ENCODE data around the gene EML6. TPM values are rescaled to one million over a fixed set of nuclear protein-coding genes. Genes with fewer than 3 reads are reported as not detected.
A peak's percentile ranks its signal among the peaks of the same experiment; 100 is the strongest.

Gene EML6
- polyA plus RNA-seq, 2 of the 4 experiments (the other 2 are of a cell fraction), result 1.4 to 1.5 TPM

DNA sequence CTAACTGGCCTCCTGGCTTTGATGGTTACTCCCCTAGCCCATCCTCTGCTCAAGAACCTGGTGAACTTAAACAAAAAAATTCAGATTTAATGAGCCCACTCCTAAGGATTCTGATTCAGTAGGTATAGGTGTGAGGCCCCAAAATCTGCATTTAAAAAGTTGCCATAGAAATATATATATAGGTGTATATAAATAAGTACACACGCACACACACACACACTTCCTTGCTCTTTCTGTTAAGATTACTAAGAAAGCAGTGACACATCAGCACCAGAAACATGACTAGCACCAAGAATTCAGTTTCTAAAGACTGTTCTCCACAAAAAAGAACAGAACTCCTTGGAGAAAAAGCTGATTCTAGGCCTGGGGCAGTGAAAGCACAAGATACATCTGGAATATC lies 17.8 kb downstream of the EML6 start:
- H3K27ac ChIP-seq, result no peak overlapping the region
- H3K4me3 ChIP-seq, result no peak overlapping the region
- ATAC-seq, result no peak
- WGBS (ENCODE audit: missing lambda C conversion rate), result 80% methylated on average over 1 of the region's 1 CpG
- DNase-seq (ENCODE audit: low read depth in 1 of 2, low spot score in 1 of 2), result no peak
- POLR2A ChIA-PET, result no interaction called here
- H3K4me1 ChIP-seq, result no peaks in the 10 kb centered on the region
- no peak overlapping the region for H3K4me2 ChIP-seq
- no peaks in the 10 kb centered on the region for H3K9me3 ChIP-seq
- FAIRE-seq, result no peak
- no peak for TF ChIP-seq SREBF2 (IDR thresholded peaks at IDR 0.05)
- no peak for TF ChIP-seq FOXS1 (CRISPR knock-in tag; IDR thresholded peaks at IDR 0.05)
- TF ChIP-seq, protein P1, sequence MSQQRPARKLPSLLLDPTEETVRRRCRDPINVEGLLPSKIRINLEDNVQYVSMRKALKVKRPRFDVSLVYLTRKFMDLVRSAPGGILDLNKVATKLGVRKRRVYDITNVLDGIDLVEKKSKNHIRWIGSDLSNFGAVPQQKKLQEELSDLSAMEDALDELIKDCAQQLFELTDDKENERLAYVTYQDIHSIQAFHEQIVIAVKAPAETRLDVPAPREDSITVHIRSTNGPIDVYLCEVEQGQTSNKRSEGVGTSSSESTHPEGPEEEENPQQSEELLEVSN (IDR thresholded peaks at IDR 0.05; ENCODE audit: borderline replicate concordance, low read depth), result no peak
- no peak for TF ChIP-seq MYC (IDR thresholded peaks at IDR 0.05; ENCODE audit: borderline replicate concordance, low read length)
- no peak for TF ChIP-seq POLR2A (IDR thresholded peaks at IDR 0.05; ENCODE audit: low read length)
- TF ChIP-seq, protein P2, sequence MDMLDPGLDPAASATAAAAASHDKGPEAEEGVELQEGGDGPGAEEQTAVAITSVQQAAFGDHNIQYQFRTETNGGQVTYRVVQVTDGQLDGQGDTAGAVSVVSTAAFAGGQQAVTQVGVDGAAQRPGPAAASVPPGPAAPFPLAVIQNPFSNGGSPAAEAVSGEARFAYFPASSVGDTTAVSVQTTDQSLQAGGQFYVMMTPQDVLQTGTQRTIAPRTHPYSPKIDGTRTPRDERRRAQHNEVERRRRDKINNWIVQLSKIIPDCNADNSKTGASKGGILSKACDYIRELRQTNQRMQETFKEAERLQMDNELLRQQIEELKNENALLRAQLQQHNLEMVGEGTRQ (IDR thresholded peaks at IDR 0.05), result no peak
- TF ChIP-seq, protein P3, sequence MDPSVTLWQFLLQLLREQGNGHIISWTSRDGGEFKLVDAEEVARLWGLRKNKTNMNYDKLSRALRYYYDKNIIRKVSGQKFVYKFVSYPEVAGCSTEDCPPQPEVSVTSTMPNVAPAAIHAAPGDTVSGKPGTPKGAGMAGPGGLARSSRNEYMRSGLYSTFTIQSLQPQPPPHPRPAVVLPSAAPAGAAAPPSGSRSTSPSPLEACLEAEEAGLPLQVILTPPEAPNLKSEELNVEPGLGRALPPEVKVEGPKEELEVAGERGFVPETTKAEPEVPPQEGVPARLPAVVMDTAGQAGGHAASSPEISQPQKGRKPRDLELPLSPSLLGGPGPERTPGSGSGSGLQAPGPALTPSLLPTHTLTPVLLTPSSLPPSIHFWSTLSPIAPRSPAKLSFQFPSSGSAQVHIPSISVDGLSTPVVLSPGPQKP (IDR thresholded peaks at IDR 0.05; ENCODE audit: low read depth, low read length), result no peak
- no peak for TF ChIP-seq KDM5A (IDR thresholded peaks at IDR 0.05)
- TF ChIP-seq HOXA7 (CRISPR knock-in tag; IDR thresholded peaks at IDR 0.05), result no peak
- TF ChIP-seq KDM1A (IDR thresholded peaks at IDR 0.05; ENCODE audit: low read depth), result no peak
- no peak for TF ChIP-seq NFE2L2 (conservative IDR thresholded peaks at IDR 0.05; ENCODE audit: low read length)
- no peak for TF ChIP-seq HOXB5 (CRISPR knock-in tag; IDR thresholded peaks at IDR 0.05)
- no peak for TF ChIP-seq JUNB (IDR thresholded peaks at IDR 0.05)
- CTCF ChIA-PET, result interaction anchor here (0.8 to 3.1 kb wide), 3 partner anchors 12 to 98 kb away, joined by 3 to 7 read pairs (median 3); no protein-coding TSS in a partner anchor

DNA sequence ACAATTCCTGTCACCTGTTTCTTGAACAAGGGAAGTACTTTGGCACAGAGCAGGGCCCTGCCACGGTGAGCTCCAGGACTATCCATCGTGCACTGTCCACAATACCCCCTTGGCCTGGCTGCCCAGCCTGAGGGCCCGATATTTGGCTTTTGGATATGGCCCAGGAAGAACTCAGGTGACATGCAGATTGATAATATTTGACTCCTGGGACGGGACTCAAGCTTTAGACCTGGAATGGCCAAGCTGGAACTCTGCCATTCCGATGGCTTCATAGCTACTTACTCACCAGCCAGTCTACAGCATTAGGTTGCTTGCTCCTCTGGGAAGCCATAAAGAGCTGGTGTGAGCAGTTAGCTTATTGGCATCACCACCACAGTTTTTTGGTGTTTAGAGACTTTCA lies 26.6 kb downstream of the EML6 start:
- Histone ChIP-seq H3K27ac (no peak overlapping the region), H3K4me3 (no peak overlapping the region), H3K9me3 (no peaks in the 10 kb centered on the region), H3K4me2 (no peak overlapping the region), H3K4me1 (no peaks in the 10 kb centered on the region)
- peak in 1 of 2 experiments; percentile 23; a peak in 1 of 6 replicates for ATAC-seq
- TF ChIP-seq NR3C1 (IDR thresholded peaks at IDR 0.05), result no peak
- TF ChIP-seq NFE2L2 (conservative IDR thresholded peaks at IDR 0.05; ENCODE audit: low read length), result no peak
- no peak for TF ChIP-seq CBX8 (IDR thresholded peaks at IDR 0.05)
- TF ChIP-seq POLR2AphosphoS2 (conservative IDR thresholded peaks at IDR 0.05; ENCODE audit: low read length), result no peak
- TF ChIP-seq, protein P3 (IDR thresholded peaks at IDR 0.05; ENCODE audit: low read depth, low read length), result no peak
- TF ChIP-seq, protein P4, sequence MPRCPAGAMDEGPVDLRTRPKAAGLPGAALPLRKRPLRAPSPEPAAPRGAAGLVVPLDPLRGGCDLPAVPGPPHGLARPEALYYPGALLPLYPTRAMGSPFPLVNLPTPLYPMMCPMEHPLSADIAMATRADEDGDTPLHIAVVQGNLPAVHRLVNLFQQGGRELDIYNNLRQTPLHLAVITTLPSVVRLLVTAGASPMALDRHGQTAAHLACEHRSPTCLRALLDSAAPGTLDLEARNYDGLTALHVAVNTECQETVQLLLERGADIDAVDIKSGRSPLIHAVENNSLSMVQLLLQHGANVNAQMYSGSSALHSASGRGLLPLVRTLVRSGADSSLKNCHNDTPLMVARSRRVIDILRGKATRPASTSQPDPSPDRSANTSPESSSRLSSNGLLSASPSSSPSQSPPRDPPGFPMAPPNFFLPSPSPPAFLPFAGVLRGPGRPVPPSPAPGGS (IDR thresholded peaks at IDR 0.05), result no peak
- no peak for TF ChIP-seq MYC (IDR thresholded peaks at IDR 0.05; ENCODE audit: borderline replicate concordance, low read length)
- no peak for TF ChIP-seq JUN (IDR thresholded peaks at IDR 0.05)
- ChIA-PET CTCF (interaction anchor here (0.6 to 1.5 kb wide), 3 partner anchors 12 to 747 kb away, joined by 3 to 4 read pairs (median 3); no protein-coding TSS in a partner anchor), POLR2A (no interaction called here)
- DNase-seq (ENCODE audit: low read depth in 1 of 2, low spot score in 1 of 2), result no peak
- WGBS (ENCODE audit: missing lambda C conversion rate), result 74% methylated on average over 5 of the region's 5 CpGs
- no peak for FAIRE-seq

DNA sequence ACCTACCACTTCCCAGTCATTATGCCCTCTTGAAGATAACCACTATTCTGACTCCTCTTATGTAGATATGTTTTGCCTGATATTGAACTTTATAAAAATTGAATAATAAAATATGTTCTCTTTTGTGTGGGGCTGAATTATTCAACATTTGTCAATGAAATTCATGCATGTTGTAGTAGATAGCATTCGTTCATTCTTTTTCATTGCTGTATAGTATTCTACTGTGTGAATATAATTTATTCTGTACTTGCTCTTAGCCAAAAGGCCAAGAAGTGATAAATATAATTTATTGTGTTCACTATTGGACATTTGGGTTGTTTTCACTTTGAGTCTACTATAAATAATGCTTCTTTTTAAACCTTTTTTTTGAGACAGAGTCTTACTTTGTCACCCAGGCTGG lies 29.0 kb downstream of the EML6 start:
- WGBS (ENCODE audit: missing lambda C conversion rate), result 25% methylated on average over 1 of the region's 1 CpG

More for the DNA sequence above, 29.0 kb downstream of the EML6 start:
- no peak for DNase-seq (ENCODE audit: low read depth in 1 of 2, low spot score in 1 of 2)
- H3K4me3 ChIP-seq, result no peak overlapping the region
- no peaks in the 10 kb centered on the region for H3K9me3 ChIP-seq
- H3K4me2 ChIP-seq, result no peak overlapping the region
- FAIRE-seq, result no peak
- no peaks in the 10 kb centered on the region for H3K4me1 ChIP-seq
- no peak for ATAC-seq
- POLR2A ChIA-PET, result no interaction called here
- no peak overlapping the region for H3K27ac ChIP-seq
- CTCF ChIA-PET, result no interaction called here
- no peak for TF ChIP-seq TFCP2L1 (CRISPR knock-in tag; IDR thresholded peaks at IDR 0.05)
- TF ChIP-seq, protein P2 (IDR thresholded peaks at IDR 0.05), result no peak
- TF ChIP-seq, protein P5, sequence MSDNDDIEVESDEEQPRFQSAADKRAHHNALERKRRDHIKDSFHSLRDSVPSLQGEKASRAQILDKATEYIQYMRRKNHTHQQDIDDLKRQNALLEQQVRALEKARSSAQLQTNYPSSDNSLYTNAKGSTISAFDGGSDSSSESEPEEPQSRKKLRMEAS (IDR thresholded peaks at IDR 0.05), result no peak
- no peak for TF ChIP-seq JUN (IDR thresholded peaks at IDR 0.05)

Data from A549 (cell line).